Liver (tissue), 9 donors: ENCODE results near the gene RNASE4. TPM values are rescaled to one million over a fixed set of nuclear protein-coding genes. Genes with fewer than 3 reads are reported as not detected.

Experiments used
- DNase-seq: peaks from one replicate; pipeline ENCODE4 v3.0.0-alpha.2; 2017; ENCODE audit warnings: low spot score
- H3K27ac ChIP-seq, 2 donors: one replicate each; pipeline ENCODE4 v1.7.0; 2013; ENCODE audit warnings: inconsistent platforms in 2 of 2, low read length in 2 of 2, control low read depth in 1 of 2, low read depth in 1 of 2, mild to moderate bottlenecking in 1 of 2
- H3K27me3 ChIP-seq, 4 donors: one replicate each; pipeline versions ENCODE4 v1.6.1 to v1.7.0; 2013; ENCODE audit warnings: low read length in 3 of 4, inconsistent platforms in 1 of 4, mild to moderate bottlenecking in 1 of 4, moderate library complexity in 1 of 4; ENCODE audit not compliant: control insufficient read depth in 4 of 4, insufficient read depth in 4 of 4
- H3K36me3 ChIP-seq, 4 donors: one replicate each; pipeline versions ENCODE4 v1.6.1 to v1.7.0; 2013; ENCODE audit warnings: low read length in 3 of 4, mild to moderate bottlenecking in 3 of 4, low read depth in 1 of 4, moderate library complexity in 1 of 4; ENCODE audit not compliant: control insufficient read depth in 4 of 4, insufficient read depth in 3 of 4
- H3K4me1 ChIP-seq, 4 donors: one replicate each; pipeline versions ENCODE4 v1.6.1 to v1.7.0; 2013; ENCODE audit warnings: low read length in 3 of 4, mild to moderate bottlenecking in 3 of 4, moderate library complexity in 1 of 4; ENCODE audit not compliant: control insufficient read depth in 4 of 4, insufficient read depth in 4 of 4
- H3K4me3 ChIP-seq, 3 donors: one replicate each; pipeline versions ENCODE4 v1.6.1 to v1.7.0; 2013; ENCODE audit warnings: low read length in 3 of 3, control low read depth in 1 of 3, low read depth in 1 of 3, mild to moderate bottlenecking in 1 of 3
- H3K9ac ChIP-seq, 2 donors: one replicate each; pipeline ENCODE4 v1.7.0; 2013; ENCODE audit warnings: low read length in 2 of 2, mild to moderate bottlenecking in 2 of 2, moderate library complexity in 2 of 2, control low read depth in 1 of 2, low read depth in 1 of 2
- H3K9me3 ChIP-seq, 4 donors: one replicate each; pipeline versions ENCODE4 v1.6.1 to v1.7.0; 2013; ENCODE audit warnings: low read length in 3 of 4; ENCODE audit not compliant: control insufficient read depth in 4 of 4
- EGR1 ChIP-seq, 2 donors: IDR thresholded peaks; 2 replicates each; pipeline ENCODE4 v1.6.1; 2016 to 2018; ENCODE audit warnings: antibody characterized with exemption in 2 of 2, low read depth in 2 of 2
- FOXA1 ChIP-seq: IDR thresholded peaks from 2 replicates; pipeline ENCODE4 v1.6.1; 2016; ENCODE audit warnings: antibody characterized with exemption
- FOXA2 ChIP-seq: IDR thresholded peaks from 2 replicates; pipeline ENCODE4 v1.6.1; 2016; ENCODE audit warnings: antibody characterized with exemption
- GABPA ChIP-seq, 2 donors: IDR thresholded peaks in 1 of 2; conservative IDR thresholded peaks in 1 of 2; 2 replicates each; pipeline ENCODE4 v1.6.1; 2016; ENCODE audit warnings: antibody characterized with exemption in 2 of 2, mild to moderate bottlenecking in 1 of 2, moderate library complexity in 1 of 2
- HNF4A ChIP-seq, 2 donors: conservative IDR thresholded peaks; 2 replicates each; pipeline ENCODE4 v1.6.1; 2016; ENCODE audit warnings: antibody characterized with exemption in 2 of 2, mild to moderate bottlenecking in 2 of 2
- HNF4G ChIP-seq: IDR thresholded peaks from 2 replicates; pipeline ENCODE4 v1.6.1; 2016; ENCODE audit warnings: antibody characterized with exemption
- JUND ChIP-seq, 2 donors: IDR thresholded peaks; 2 replicates each; pipeline ENCODE4 v1.6.1; 2016; ENCODE audit warnings: antibody characterized with exemption in 2 of 2
- NR2F2 ChIP-seq: IDR thresholded peaks from 2 replicates; pipeline ENCODE4 v1.6.1; 2016; ENCODE audit warnings: antibody characterized with exemption
- RAD21 ChIP-seq, 2 donors: IDR thresholded peaks; 2 replicates each; pipeline ENCODE4 v1.6.1; 2016; ENCODE audit warnings: antibody characterized with exemption in 2 of 2, mild to moderate bottlenecking in 2 of 2
- RXRA ChIP-seq, 2 donors: IDR thresholded peaks; 2 replicates each; pipeline ENCODE4 v1.6.1; 2017 to 2018; ENCODE audit warnings: antibody characterized with exemption in 2 of 2, mild to moderate bottlenecking in 1 of 2
- SP1 ChIP-seq: IDR thresholded peaks from 2 replicates; pipeline ENCODE4 v1.6.1; 2018; ENCODE audit warnings: antibody characterized with exemption, mild to moderate bottlenecking
- TAF1 ChIP-seq: conservative IDR thresholded peaks from 2 replicates; pipeline ENCODE4 v1.6.1; 2016; ENCODE audit warnings: antibody characterized with exemption, mild to moderate bottlenecking
- YY1 ChIP-seq: IDR thresholded peaks from 2 replicates; pipeline ENCODE4 v1.6.1; 2016; ENCODE audit warnings: antibody characterized with exemption, mild to moderate bottlenecking
- WGBS: extraction: QIAGEN DNeasy Blood & Tissue Kit; methylation state at CpG from one replicate; pipeline ENCODE4 v1.1.7; 2013; 5-methylcytosine and 5-hydroxymethylcytosine counted together
- polyA plus RNA-seq, 2 donors: library from polyadenylated mRNA; stranded (reverse) in 1 of 2; unstranded in 1 of 2; fragments of 200-250 nt in 1 of 2; fragments of >200 nt in 1 of 2; fragmentation: Nextera tagmentation in 1 of 2; extraction: Ambion mirVana in 1 of 2; gene quantifications; one replicate each; pipeline versions ENCODE4 v1.2.1 to v1.2.3, GENCODE V29; 2013 to 2015
- total RNA-seq, 2 donors: library from RNA; depleted of rRNA; stranded (reverse); fragments of >200 nt; gene quantifications; one replicate each; pipeline ENCODE4 v1.2.3, GENCODE V29; 2014
- TF ChIP-seq, protein P1 (sequence below): IDR thresholded peaks from 2 replicates; pipeline ENCODE4 v1.6.1; 2016; ENCODE audit warnings: antibody characterized with exemption
- TF ChIP-seq, protein P2 (sequence below): fragments of 150-350 bp; IDR thresholded peaks from 2 replicates; pipeline ENCODE4 v1.5.1; 2017; ENCODE audit warnings: improper control_type of control experiment, low read depth, low read length; ENCODE audit not compliant: missing input control
- TF ChIP-seq, protein P3 (sequence below): IDR thresholded peaks from 2 replicates; pipeline ENCODE4 v1.6.1; 2016; ENCODE audit warnings: antibody characterized with exemption, mild to moderate bottlenecking
- TF ChIP-seq, protein P4 (sequence below): IDR thresholded peaks from 2 replicates; pipeline ENCODE4 v1.6.1; 2016; ENCODE audit warnings: antibody characterized with exemption
- TF ChIP-seq, protein P5 (sequence below): IDR thresholded peaks from 2 replicates; pipeline ENCODE4 v1.6.1; 2016; ENCODE audit warnings: antibody characterized with exemption
- donor health status: healthy.
- donor health status: healthy.
- donor health status: healthy.
- donor health status: healthy.
- donor health status: healthy.

The RNASE4 gene
- total and polyA plus RNA-seq, 4 donors, result 129 to 319 (median 184) TPM

DNA sequence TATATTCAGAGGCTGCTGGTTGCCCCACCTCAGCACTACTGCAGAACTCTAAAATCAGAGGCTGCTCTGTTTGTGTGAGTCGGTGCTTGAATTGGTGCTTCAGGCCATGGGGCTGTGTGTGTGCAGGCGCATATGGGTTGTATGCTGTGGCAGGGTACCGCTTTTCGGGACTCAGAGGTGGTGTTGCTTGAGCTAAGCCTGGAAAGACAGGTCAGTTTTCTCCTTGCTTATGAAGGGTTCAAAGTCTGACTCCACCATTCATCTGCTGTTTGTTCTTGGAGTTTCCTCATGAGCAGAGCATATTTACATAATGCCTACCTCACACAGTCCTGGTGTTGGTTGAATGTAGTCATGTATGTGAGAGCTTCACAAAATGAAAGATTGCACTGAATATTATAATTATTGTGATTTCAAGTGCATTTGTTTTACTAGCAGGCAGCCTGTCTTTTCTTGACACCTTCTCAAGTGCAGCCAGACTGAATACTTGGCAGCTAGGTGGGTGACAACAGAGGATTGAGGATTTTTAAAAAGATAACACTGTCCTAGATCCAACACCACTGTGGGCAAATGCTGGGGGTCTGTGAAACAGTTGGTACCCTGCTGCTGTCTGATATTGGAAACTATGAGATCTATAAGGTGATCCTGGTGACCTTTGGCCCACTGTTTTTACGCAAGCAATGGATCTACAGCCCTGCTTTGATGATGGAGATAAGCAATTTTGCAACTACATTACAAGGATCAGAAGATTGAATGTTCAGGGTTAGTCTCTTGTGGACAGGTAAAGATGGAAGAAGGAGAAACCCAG is 3.2 kb downstream of the RNASE4 start:
- H3K9ac ChIP-seq, result peak overlapping the region in 1 of 2 donors; percentile 85
- no peaks in the 10 kb centered on the region for H3K27me3 ChIP-seq
- peak overlapping the region; percentile 62 to 70 for H3K27ac ChIP-seq
- peaks cover 0 to 42% (median 30%) of the 10 kb centered on the region in 4 donors for H3K4me1 ChIP-seq
- H3K36me3 ChIP-seq, result peaks cover 0 to 2% (median 0%) of the 10 kb centered on the region in 4 donors
- WGBS, result 33% methylated on average over 5 of the region's 5 CpGs
- peak overlapping the region; percentile 50 to 63 (median 62) for H3K4me3 ChIP-seq
- TF ChIP-seq, protein P1, sequence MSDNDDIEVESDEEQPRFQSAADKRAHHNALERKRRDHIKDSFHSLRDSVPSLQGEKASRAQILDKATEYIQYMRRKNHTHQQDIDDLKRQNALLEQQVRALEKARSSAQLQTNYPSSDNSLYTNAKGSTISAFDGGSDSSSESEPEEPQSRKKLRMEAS, result no peak
- peak; percentile 30 for TF ChIP-seq FOXA2
- TF ChIP-seq TAF1, result peak; percentile 57
- TF ChIP-seq RXRA (IDR thresholded peaks at IDR 0.05), result peak in 1 of 2 donors; percentile 14
- TF ChIP-seq GABPA (IDR thresholded peaks at IDR 0.05 in 1 of 2, conservative IDR thresholded peaks at IDR 0.05 in 1 of 2), result no peak
- TF ChIP-seq YY1, result no peak
- TF ChIP-seq, protein P2, sequence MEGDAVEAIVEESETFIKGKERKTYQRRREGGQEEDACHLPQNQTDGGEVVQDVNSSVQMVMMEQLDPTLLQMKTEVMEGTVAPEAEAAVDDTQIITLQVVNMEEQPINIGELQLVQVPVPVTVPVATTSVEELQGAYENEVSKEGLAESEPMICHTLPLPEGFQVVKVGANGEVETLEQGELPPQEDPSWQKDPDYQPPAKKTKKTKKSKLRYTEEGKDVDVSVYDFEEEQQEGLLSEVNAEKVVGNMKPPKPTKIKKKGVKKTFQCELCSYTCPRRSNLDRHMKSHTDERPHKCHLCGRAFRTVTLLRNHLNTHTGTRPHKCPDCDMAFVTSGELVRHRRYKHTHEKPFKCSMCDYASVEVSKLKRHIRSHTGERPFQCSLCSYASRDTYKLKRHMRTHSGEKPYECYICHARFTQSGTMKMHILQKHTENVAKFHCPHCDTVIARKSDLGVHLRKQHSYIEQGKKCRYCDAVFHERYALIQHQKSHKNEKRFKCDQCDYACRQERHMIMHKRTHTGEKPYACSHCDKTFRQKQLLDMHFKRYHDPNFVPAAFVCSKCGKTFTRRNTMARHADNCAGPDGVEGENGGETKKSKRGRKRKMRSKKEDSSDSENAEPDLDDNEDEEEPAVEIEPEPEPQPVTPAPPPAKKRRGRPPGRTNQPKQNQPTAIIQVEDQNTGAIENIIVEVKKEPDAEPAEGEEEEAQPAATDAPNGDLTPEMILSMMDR, result no peak
- peak; percentile 39 to 82 for TF ChIP-seq HNF4A (conservative IDR thresholded peaks at IDR 0.05)
- TF ChIP-seq JUND (IDR thresholded peaks at IDR 0.05), result no peak
- TF ChIP-seq EGR1 (IDR thresholded peaks at IDR 0.05; ENCODE audit: low read depth in 2 of 2), result no peak
- TF ChIP-seq, protein P3, sequence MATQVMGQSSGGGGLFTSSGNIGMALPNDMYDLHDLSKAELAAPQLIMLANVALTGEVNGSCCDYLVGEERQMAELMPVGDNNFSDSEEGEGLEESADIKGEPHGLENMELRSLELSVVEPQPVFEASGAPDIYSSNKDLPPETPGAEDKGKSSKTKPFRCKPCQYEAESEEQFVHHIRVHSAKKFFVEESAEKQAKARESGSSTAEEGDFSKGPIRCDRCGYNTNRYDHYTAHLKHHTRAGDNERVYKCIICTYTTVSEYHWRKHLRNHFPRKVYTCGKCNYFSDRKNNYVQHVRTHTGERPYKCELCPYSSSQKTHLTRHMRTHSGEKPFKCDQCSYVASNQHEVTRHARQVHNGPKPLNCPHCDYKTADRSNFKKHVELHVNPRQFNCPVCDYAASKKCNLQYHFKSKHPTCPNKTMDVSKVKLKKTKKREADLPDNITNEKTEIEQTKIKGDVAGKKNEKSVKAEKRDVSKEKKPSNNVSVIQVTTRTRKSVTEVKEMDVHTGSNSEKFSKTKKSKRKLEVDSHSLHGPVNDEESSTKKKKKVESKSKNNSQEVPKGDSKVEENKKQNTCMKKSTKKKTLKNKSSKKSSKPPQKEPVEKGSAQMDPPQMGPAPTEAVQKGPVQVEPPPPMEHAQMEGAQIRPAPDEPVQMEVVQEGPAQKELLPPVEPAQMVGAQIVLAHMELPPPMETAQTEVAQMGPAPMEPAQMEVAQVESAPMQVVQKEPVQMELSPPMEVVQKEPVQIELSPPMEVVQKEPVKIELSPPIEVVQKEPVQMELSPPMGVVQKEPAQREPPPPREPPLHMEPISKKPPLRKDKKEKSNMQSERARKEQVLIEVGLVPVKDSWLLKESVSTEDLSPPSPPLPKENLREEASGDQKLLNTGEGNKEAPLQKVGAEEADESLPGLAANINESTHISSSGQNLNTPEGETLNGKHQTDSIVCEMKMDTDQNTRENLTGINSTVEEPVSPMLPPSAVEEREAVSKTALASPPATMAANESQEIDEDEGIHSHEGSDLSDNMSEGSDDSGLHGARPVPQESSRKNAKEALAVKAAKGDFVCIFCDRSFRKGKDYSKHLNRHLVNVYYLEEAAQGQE, result no peak
- peak; percentile 43 for TF ChIP-seq HNF4G
- TF ChIP-seq RAD21 (IDR thresholded peaks at IDR 0.05), result no peak
- TF ChIP-seq, protein P4, sequence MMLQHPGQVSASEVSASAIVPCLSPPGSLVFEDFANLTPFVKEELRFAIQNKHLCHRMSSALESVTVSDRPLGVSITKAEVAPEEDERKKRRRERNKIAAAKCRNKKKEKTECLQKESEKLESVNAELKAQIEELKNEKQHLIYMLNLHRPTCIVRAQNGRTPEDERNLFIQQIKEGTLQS, result no peak
- TF ChIP-seq, protein P5, sequence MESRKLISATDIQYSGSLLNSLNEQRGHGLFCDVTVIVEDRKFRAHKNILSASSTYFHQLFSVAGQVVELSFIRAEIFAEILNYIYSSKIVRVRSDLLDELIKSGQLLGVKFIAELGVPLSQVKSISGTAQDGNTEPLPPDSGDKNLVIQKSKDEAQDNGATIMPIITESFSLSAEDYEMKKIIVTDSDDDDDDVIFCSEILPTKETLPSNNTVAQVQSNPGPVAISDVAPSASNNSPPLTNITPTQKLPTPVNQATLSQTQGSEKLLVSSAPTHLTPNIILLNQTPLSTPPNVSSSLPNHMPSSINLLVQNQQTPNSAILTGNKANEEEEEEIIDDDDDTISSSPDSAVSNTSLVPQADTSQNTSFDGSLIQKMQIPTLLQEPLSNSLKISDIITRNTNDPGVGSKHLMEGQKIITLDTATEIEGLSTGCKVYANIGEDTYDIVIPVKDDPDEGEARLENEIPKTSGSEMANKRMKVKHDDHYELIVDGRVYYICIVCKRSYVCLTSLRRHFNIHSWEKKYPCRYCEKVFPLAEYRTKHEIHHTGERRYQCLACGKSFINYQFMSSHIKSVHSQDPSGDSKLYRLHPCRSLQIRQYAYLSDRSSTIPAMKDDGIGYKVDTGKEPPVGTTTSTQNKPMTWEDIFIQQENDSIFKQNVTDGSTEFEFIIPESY, result no peak
- TF ChIP-seq FOXA1, result no peak
- peak; percentile 70 for TF ChIP-seq SP1
- no peak for TF ChIP-seq NR2F2
- no peaks in the 10 kb centered on the region for H3K9me3 ChIP-seq
- DNase-seq, result no peak
